Endothelial cell of umbilical vein (primary cell): ENCODE data around the gene SURF1. TPM values are rescaled to one million over a fixed set of nuclear protein-coding genes. Genes with fewer than 3 reads are reported as not detected.
"Not testable (repeated sequence)": the region's sequence is repeated elsewhere in the genome, so short reads cannot be mapped to it uniquely, and the experiment has no call there.

Experiments
- BruUV-seq: library from RNA; stranded (reverse); fragments of 400-500 nt; replicated peaks from 2 replicates; lab custom pipeline; 2021; lab: Mats Ljungman, UMichigan
- CTCF ChIA-PET: fragments of 300-600, 350-600 bp; sonication (Branson Sonifier 250); formaldehyde crosslinking; loops from one replicate; lab custom pipeline; 2021; ENCODE audit warnings: antibody characterized with exemption, inconsistent platforms; lab: Charles Lee
- POLR2A ChIA-PET: fragments of 300-600, 350-600 bp; sonication (Branson Sonifier 250); formaldehyde crosslinking; loops from one replicate; lab custom pipeline; 2021; ENCODE audit warnings: antibody characterized with exemption, inconsistent platforms; lab: Charles Lee
- DNase-seq: peaks from one replicate; pipeline ENCODE4 v3.0.0-alpha.2; 2011; ENCODE audit warnings: low read depth, low spot score
- FAIRE-seq: peaks from 2 replicates; lab custom pipeline; 2011; peaks lifted over from hg19 to GRCh38; lab: Jason Lieb, UNC
- H2AFZ ChIP-seq: 2 replicates; pipeline ENCODE4 v1.6.0; 2012; ENCODE audit warnings: low read depth, low read length, control low read depth, inconsistent platforms
- H3K27ac ChIP-seq: 2 replicates; pipeline ENCODE4 v1.5.1; 2011; ENCODE audit warnings: low read depth, mild to moderate bottlenecking, control low read depth, low read length, moderate library complexity; ENCODE audit not compliant: insufficient read depth
- H3K27me3 ChIP-seq, 2 experiments: 2 replicates each; pipeline versions ENCODE4 v1.6.0 to v1.6.1; 2011; ENCODE audit warnings: low read length in 2 of 2, mixed read lengths in 1 of 2; ENCODE audit not compliant: control insufficient read depth in 2 of 2, insufficient read depth in 2 of 2
- H3K36me3 ChIP-seq, 2 experiments: 2 replicates in 1 of 2; 3 replicates in 1 of 2; pipeline ENCODE4 v1.5.1; 2011; ENCODE audit warnings: low read length in 2 of 2, mild to moderate bottlenecking in 1 of 2, moderate library complexity in 1 of 2; ENCODE audit not compliant: control insufficient read depth in 2 of 2, insufficient read depth in 2 of 2; ENCODE audit errors: extremely low read depth in 1 of 2
- H3K4me1 ChIP-seq: 3 replicates; pipeline ENCODE4 v1.5.1; 2011; ENCODE audit warnings: mild to moderate bottlenecking, low read length; ENCODE audit not compliant: control insufficient read depth, insufficient read depth; ENCODE audit errors: extremely low read depth
- H3K4me2 ChIP-seq: 2 replicates; pipeline ENCODE4 v1.6.1; 2011; ENCODE audit warnings: low read length, control low read depth, mixed read lengths; ENCODE audit not compliant: insufficient read depth
- H3K4me3 ChIP-seq, 3 experiments: fragments of 200-600 bp in 1 of 3; sonication (generic), shearing (Covaris generic) in 1 of 3; replicated peaks in 1 of 3; 2 replicates each; pipeline ENCODE4 v1.5.1; 2011 to 2016; ENCODE audit warnings: control low read depth in 3 of 3, low read length in 3 of 3, mild to moderate bottlenecking in 2 of 3, inconsistent platforms in 1 of 3, low read depth in 1 of 3, moderate library complexity in 1 of 3; ENCODE audit not compliant: insufficient read depth in 1 of 3
- H3K79me2 ChIP-seq: 2 replicates; pipeline ENCODE4 v1.6.0; 2012; ENCODE audit warnings: low read length, inconsistent platforms; ENCODE audit not compliant: control insufficient read depth, insufficient read depth
- H3K9ac ChIP-seq: replicated peaks from 2 replicates; pipeline ENCODE3; 2011; ENCODE audit warnings: low read length, control low read depth; ENCODE audit not compliant: insufficient read depth; ENCODE audit errors: extremely low read depth
- H3K9me1 ChIP-seq: replicated peaks from 3 replicates; pipeline ENCODE4 v1.6.0; 2011; ENCODE audit warnings: mild to moderate bottlenecking, low read length; ENCODE audit not compliant: control insufficient read depth, insufficient read depth; ENCODE audit errors: extremely low read depth
- H3K9me3 ChIP-seq: replicated peaks from 2 replicates; pipeline ENCODE4 v1.5.1; 2012; ENCODE audit warnings: low read length, inconsistent platforms; ENCODE audit not compliant: control insufficient read depth, insufficient read depth
- H4K20me1 ChIP-seq: replicated peaks from 2 replicates; pipeline ENCODE3; 2011; ENCODE audit warnings: mild to moderate bottlenecking, low read length; ENCODE audit not compliant: control insufficient read depth, insufficient read depth; ENCODE audit errors: extremely low read depth
- EZH2 ChIP-seq: IDR thresholded peaks from 2 replicates; pipeline ENCODE4 v1.6.1; 2012; ENCODE audit warnings: borderline replicate concordance, low read depth, mild to moderate bottlenecking, moderate library complexity, low read length, inconsistent platforms; ENCODE audit not compliant: severe bottlenecking
- FOS ChIP-seq: IDR thresholded peaks from 2 replicates; pipeline ENCODE4 v1.6.1; 2011; ENCODE audit warnings: mild to moderate bottlenecking, low read length, moderate library complexity, borderline replicate concordance; ENCODE audit not compliant: insufficient read depth
- GATA2 ChIP-seq: IDR thresholded peaks from 2 replicates; pipeline ENCODE4 v1.7.0; 2011; ENCODE audit warnings: low read depth, mild to moderate bottlenecking, moderate library complexity, mixed read lengths, low read length; ENCODE audit not compliant: insufficient read length, insufficient read depth
- JUN ChIP-seq: IDR thresholded peaks from 2 replicates; pipeline ENCODE4 v1.6.1; 2011; ENCODE audit warnings: borderline replicate concordance, low read depth; ENCODE audit not compliant: insufficient read length, insufficient read depth
- MYC ChIP-seq: IDR thresholded peaks from one replicate; pipeline ENCODE4 v1.6.1; 2011; ENCODE audit warnings: mild to moderate bottlenecking, low read depth, low read length
- POLR2A ChIP-seq: IDR thresholded peaks from 2 replicates; pipeline ENCODE4 v1.6.1; 2012; ENCODE audit warnings: low read depth, mild to moderate bottlenecking, control low read depth, low read length
- POLR2AphosphoS5 ChIP-seq: IDR thresholded peaks from 2 replicates; pipeline ENCODE4 v1.6.1; 2012; ENCODE audit warnings: low read depth, mild to moderate bottlenecking, control low read depth, low read length, moderate library complexity; ENCODE audit not compliant: insufficient read depth
- dilution Hi-C: fragments of 300-500 bp; cut with MboI; formaldehyde crosslinking; loops from one replicate; pipeline ENCODE4 v1.15.0; 2019; ENCODE audit warnings: low sequenced_read_pairs; ENCODE audit not compliant: extremely low pct_ligation_motif_present
- intact Hi-C: fragments of 100-400 bp; cut with micrococcal nuclease; formaldehyde crosslinking; loops from one replicate; pipeline ENCODE4 v1.10.0; 2022
- polyA plus RNA-seq, 4 experiments: library from polyadenylated mRNA; depleted of rRNA in 3 of 4; stranded (reverse) in 3 of 4; unstranded in 1 of 4; fragments of >200 nt; gene quantifications; 2 replicates each; pipeline versions ENCODE4 v1.2.1 to v1.2.3, GENCODE V29; 2011 to 2012; ENCODE audit warnings: missing spikeins in 1 of 4
- total RNA-seq: library from RNA; stranded (reverse); gene quantifications from 2 replicates; pipeline ENCODE4 v1.2.3, GENCODE V29; 2021
- TF ChIP-seq, protein P1 (sequence below), 2 donors: IDR thresholded peaks; 1 replicate in 1 of 2; 2 replicates in 1 of 2; pipeline ENCODE4 v1.5.1; 2011; ENCODE audit warnings: low read length in 2 of 2, mild to moderate bottlenecking in 2 of 2, moderate library complexity in 2 of 2, control low read depth in 1 of 2, inconsistent platforms in 1 of 2, low read depth in 1 of 2; ENCODE audit not compliant: insufficient read depth in 1 of 2; ENCODE audit errors: extremely low read depth in 1 of 2
- TF ChIP-seq, protein P2 (sequence below): IDR thresholded peaks from 2 replicates; pipeline ENCODE4 v1.6.1; 2011; ENCODE audit not compliant: insufficient read depth, insufficient read length

SURF1 gene
- total and polyA plus RNA-seq, 2 donors (not counting 3 experiments of a cell fraction or from before 2014, with no cell fraction given): 22.8 to 27.1 TPM

- H3K27me3 ChIP-seq: no peaks in the 10 kb centered on the region
- no peaks in the 10 kb centered on the region for H4K20me1 ChIP-seq
- TF ChIP-seq POLR2AphosphoS5 (peak; percentile 98), FOS (no peak), MYC (peak; percentile 63), POLR2A (peak; percentile 86), GATA2 (no peak), JUN (no peak), EZH2 (no peak)
- TF ChIP-seq, protein P1, sequence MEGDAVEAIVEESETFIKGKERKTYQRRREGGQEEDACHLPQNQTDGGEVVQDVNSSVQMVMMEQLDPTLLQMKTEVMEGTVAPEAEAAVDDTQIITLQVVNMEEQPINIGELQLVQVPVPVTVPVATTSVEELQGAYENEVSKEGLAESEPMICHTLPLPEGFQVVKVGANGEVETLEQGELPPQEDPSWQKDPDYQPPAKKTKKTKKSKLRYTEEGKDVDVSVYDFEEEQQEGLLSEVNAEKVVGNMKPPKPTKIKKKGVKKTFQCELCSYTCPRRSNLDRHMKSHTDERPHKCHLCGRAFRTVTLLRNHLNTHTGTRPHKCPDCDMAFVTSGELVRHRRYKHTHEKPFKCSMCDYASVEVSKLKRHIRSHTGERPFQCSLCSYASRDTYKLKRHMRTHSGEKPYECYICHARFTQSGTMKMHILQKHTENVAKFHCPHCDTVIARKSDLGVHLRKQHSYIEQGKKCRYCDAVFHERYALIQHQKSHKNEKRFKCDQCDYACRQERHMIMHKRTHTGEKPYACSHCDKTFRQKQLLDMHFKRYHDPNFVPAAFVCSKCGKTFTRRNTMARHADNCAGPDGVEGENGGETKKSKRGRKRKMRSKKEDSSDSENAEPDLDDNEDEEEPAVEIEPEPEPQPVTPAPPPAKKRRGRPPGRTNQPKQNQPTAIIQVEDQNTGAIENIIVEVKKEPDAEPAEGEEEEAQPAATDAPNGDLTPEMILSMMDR (IDR thresholded peaks at IDR 0.05; ENCODE audit: extremely low read depth in 1 of 2, insufficient read depth in 1 of 2, low read depth in 1 of 2, low read length in 2 of 2): no peak
- TF ChIP-seq, protein P2, sequence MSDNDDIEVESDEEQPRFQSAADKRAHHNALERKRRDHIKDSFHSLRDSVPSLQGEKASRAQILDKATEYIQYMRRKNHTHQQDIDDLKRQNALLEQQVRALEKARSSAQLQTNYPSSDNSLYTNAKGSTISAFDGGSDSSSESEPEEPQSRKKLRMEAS: peak; percentile 85
- H3K79me2 ChIP-seq: peaks cover 23% of the 10 kb centered on the region
- ChIA-PET POLR2A (interaction anchor here (0.7 to 0.9 kb wide), 2 partner anchors 12 to 99 kb away, joined by 3 to 4 read pairs; partner anchors contain the start of genes MED22 and RPL7A), CTCF (interaction anchor here (1.1 to 2.4 kb wide), 3 partner anchors 98 to 151 kb away, joined by 3 to 18 read pairs (median 3); no protein-coding TSS in a partner anchor)
- H3K9me3 ChIP-seq: no peaks in the 10 kb centered on the region
- peak within 1 kb of the TSS; percentile 44 for H3K27ac ChIP-seq
- peak within 1 kb of the TSS; percentile 64 to 82 (median 71) for H3K4me3 ChIP-seq
- BruUV-seq: TSS peak; percentile 74
- peaks cover 7 to 50% of the 10 kb centered on the region in 2 experiments for H3K36me3 ChIP-seq
- DNase-seq (peak; percentile 89), FAIRE-seq (peak; percentile 82)
- no peaks in the 10 kb centered on the region for H3K9me1 ChIP-seq
- H3K9ac ChIP-seq: peak within 1 kb of the TSS; percentile 67
- H3K4me1 ChIP-seq: peaks cover 7% of the 10 kb centered on the region
- intact Hi-C loops: loop anchor here (1.0 to 5.0 kb wide), 3 partner anchors 11 to 1006 kb away; partner anchors contain the start of genes STKLD1 and SURF4
- H3K4me2 ChIP-seq: peak within 1 kb of the TSS; percentile 86
- dilution Hi-C loops: no loop called here
- H2AFZ ChIP-seq: peak within 1 kb of the TSS; percentile 95
Measured at GRCh38 chr9:133335924-133336811, 20.1 kb downstream of the SURF1 start, which contains the start of gene SURF6. TSS of gene SURF6 (minus strand) at chr9:133336188. CDS start at chr9:133336132, 56 bp downstream.

GRCh38 chr9:133334888-133335287, 21.4 kb downstream of the SURF1 start:
- peaks cover 23% of the 10 kb centered on the region for H3K79me2 ChIP-seq

More at GRCh38 chr9:133334888-133335287, 21.4 kb downstream of the SURF1 start:
- H3K4me1 ChIP-seq, dilution Hi-C loops, H3K27ac ChIP-seq, H3K27me3 ChIP-seq, H3K9me3 ChIP-seq, H4K20me1 ChIP-seq, H2AFZ ChIP-seq, BruUV-seq, H3K9me1 ChIP-seq, POLR2A ChIA-PET, FAIRE-seq, DNase-seq: not testable (repeated sequence)
- peak overlapping the region in 1 of 3 experiments; percentile 71 for H3K4me3 ChIP-seq
- H3K4me2 ChIP-seq: peak overlapping the region; percentile 49
- peak overlapping the region; percentile 67 for H3K9ac ChIP-seq
- CTCF ChIA-PET: interaction anchor here (1.0 to 2.4 kb wide), 4 partner anchors 9 to 152 kb away, joined by 3 to 18 read pairs (median 3); no protein-coding TSS in a partner anchor
- peaks cover 11 to 43% of the 10 kb centered on the region in 2 experiments for H3K36me3 ChIP-seq
- intact Hi-C loops: loop anchor here (5.0 kb wide), 1 partner anchor 1007 kb away; no protein-coding TSS in a partner anchor
